Natural killer cell (primary cell): Measurements from ENCODE around the gene LRRC53. TPM values are rescaled to one million over a fixed set of nuclear protein-coding genes. Genes with fewer than 3 reads are reported as not detected.

Source experiments
- ATAC-seq, 3 donors: fragments of 150-1000 bp in 2 of 3; fragments of 200-7000 bp in 1 of 3; cut with Tn5 transposase; 1 replicate in 1 of 3; 2 replicates in 2 of 3; pipeline ENCODE4 v1.10.0; 2021; ENCODE audit warnings: mild to moderate bottlenecking in 2 of 3, moderate library complexity in 2 of 3
- DNase-seq, 2 donors: peaks; one replicate each; pipeline versions ENCODE4 v3.0.0 to v3.0.0-alpha.2; 2013 to 2021; ENCODE audit warnings: mixed read lengths in 1 of 2
- H3K27ac ChIP-seq: one replicate; pipeline ENCODE4 v1.5.1; 2013; ENCODE audit warnings: mild to moderate bottlenecking, low read length
- H3K27me3 ChIP-seq: one replicate; pipeline ENCODE4 v1.6.1; 2013; ENCODE audit warnings: low read length; ENCODE audit not compliant: control insufficient read depth, insufficient read depth
- H3K36me3 ChIP-seq: one replicate; pipeline ENCODE4 v1.6.1; 2013; ENCODE audit warnings: low read length; ENCODE audit not compliant: control insufficient read depth, insufficient read depth
- H3K4me1 ChIP-seq: one replicate; pipeline ENCODE4 v1.6.1; 2013; ENCODE audit warnings: low read length; ENCODE audit not compliant: control insufficient read depth, insufficient read depth
- H3K4me3 ChIP-seq: one replicate; pipeline ENCODE4 v1.5.1; 2013; ENCODE audit warnings: low read length
- H3K9me3 ChIP-seq: one replicate; pipeline ENCODE4 v1.6.1; 2013; ENCODE audit warnings: low read length; ENCODE audit not compliant: control insufficient read depth, insufficient read depth
- H3K27ac Mint-ChIP-seq, 2 donors: one replicate each; pipeline ENCODE4 v1.8.0; 2022; ENCODE audit warnings: mild to moderate bottlenecking in 2 of 2, mixed read lengths in 2 of 2, moderate library complexity in 1 of 2
- H3K27me3 Mint-ChIP-seq, 2 donors: one replicate each; pipeline ENCODE4 v1.8.0; 2022; ENCODE audit warnings: low read depth in 2 of 2, mixed read lengths in 2 of 2
- H3K36me3 Mint-ChIP-seq: one replicate; pipeline ENCODE4 v1.8.0; 2022; ENCODE audit warnings: mixed read lengths
- H3K4me1 Mint-ChIP-seq, 2 donors: one replicate each; pipeline ENCODE4 v1.8.0; 2022; ENCODE audit warnings: mixed read lengths in 2 of 2
- H3K4me3 Mint-ChIP-seq: one replicate; pipeline ENCODE4 v1.8.0; 2022; ENCODE audit warnings: mild to moderate bottlenecking, moderate library complexity, mixed read lengths
- H3K9me3 Mint-ChIP-seq, 2 donors: one replicate each; pipeline ENCODE4 v1.8.0; 2022; ENCODE audit warnings: mixed read lengths in 2 of 2
- WGBS: methylation state at CpG from one replicate; pipeline ENCODE4 v1.1.7; 2013; ENCODE audit warnings: missing lambda C conversion rate; ENCODE audit not compliant: insufficient coverage; 5-methylcytosine and 5-hydroxymethylcytosine counted together
- intact Hi-C: fragments of 100-400 bp; cut with micrococcal nuclease; formaldehyde crosslinking; loops from one replicate; pipeline ENCODE4 v1.14.2; 2022
- total RNA-seq, 4 donors: library from RNA; stranded (reverse); fragments of 120-200 nt in 1 of 4; gene quantifications; one replicate each; pipeline versions ENCODE4 v1.2.3 to v1.2.4, GENCODE V29; 2013 to 2022
- TF ChIP-seq, protein P1 (sequence below): fragments of 200-600 bp; IDR thresholded peaks from one replicate; pipeline ENCODE4 v1.8.0; 2022; ENCODE audit warnings: antibody characterized with exemption

Gene LRRC53
- total RNA-seq, 3 donors from 2014 or later (not counting 1 experiment from before 2014, with no cell fraction given): not detected

DNA sequence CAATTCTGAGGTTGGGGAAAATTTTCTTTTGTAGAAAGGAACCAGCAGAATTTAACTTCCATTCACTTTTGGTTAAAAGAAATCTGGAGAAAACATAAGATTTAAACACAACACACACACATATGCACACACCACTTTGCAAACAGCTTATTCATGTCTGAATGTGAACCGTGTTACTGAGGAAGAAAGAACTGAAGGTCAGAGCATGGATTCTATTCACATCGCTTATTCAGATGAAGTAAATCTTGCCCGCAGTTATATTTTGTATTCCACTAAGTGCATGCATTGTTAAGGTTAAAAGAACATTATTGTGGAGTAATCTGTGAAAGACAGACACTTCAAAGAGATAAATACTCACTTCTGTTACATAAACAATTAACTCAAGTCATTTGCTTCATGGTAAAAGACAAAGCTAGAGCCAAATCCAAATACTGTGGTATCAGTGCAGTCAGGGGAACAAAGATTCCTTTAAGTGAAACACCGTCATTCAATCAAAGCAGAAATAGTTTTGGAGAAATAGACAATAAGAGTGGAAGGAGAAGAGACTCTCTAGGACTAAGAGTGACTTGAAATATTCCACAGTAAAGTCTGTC, 82.0 kb downstream of the LRRC53 start:
- no peaks in the 10 kb centered on the region for H3K4me1 ChIP-seq
- H3K9me3 Mint-ChIP-seq: peaks cover 3 to 9% of the 10 kb centered on the region in 2 donors
- no peak overlapping the region for H3K27ac ChIP-seq
- DNase-seq (no peak), ATAC-seq (no peak)
- H3K27me3 ChIP-seq: no peaks in the 10 kb centered on the region
- no peaks in the 10 kb centered on the region for H3K36me3 Mint-ChIP-seq
- no peak overlapping the region for H3K4me3 Mint-ChIP-seq
- H3K9me3 ChIP-seq: no peaks in the 10 kb centered on the region
- H3K36me3 ChIP-seq: no peaks in the 10 kb centered on the region
- intact Hi-C loops: no loop called here
- H3K27me3 Mint-ChIP-seq: no peaks in the 10 kb centered on the region
- no peaks in the 10 kb centered on the region for H3K4me1 Mint-ChIP-seq
- no peak overlapping the region for H3K27ac Mint-ChIP-seq
- 84% methylated on average over 4 of the region's 4 CpGs for WGBS
- H3K4me3 ChIP-seq: no peak overlapping the region
- TF ChIP-seq, protein P1, sequence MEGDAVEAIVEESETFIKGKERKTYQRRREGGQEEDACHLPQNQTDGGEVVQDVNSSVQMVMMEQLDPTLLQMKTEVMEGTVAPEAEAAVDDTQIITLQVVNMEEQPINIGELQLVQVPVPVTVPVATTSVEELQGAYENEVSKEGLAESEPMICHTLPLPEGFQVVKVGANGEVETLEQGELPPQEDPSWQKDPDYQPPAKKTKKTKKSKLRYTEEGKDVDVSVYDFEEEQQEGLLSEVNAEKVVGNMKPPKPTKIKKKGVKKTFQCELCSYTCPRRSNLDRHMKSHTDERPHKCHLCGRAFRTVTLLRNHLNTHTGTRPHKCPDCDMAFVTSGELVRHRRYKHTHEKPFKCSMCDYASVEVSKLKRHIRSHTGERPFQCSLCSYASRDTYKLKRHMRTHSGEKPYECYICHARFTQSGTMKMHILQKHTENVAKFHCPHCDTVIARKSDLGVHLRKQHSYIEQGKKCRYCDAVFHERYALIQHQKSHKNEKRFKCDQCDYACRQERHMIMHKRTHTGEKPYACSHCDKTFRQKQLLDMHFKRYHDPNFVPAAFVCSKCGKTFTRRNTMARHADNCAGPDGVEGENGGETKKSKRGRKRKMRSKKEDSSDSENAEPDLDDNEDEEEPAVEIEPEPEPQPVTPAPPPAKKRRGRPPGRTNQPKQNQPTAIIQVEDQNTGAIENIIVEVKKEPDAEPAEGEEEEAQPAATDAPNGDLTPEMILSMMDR: no peak

- no peaks in the 10 kb centered on the region for H3K27me3 ChIP-seq
- Mint-ChIP-seq H3K4me1 (no peaks in the 10 kb centered on the region), H3K27me3 (no peaks in the 10 kb centered on the region), H3K27ac (no peak overlapping the region), H3K4me3 (no peak overlapping the region), H3K36me3 (no peaks in the 10 kb centered on the region), H3K9me3 (peaks cover 7 to 9% of the 10 kb centered on the region in 2 donors)
- H3K36me3 ChIP-seq: no peaks in the 10 kb centered on the region
- intact Hi-C loops: no loop called here
- H3K4me1 ChIP-seq: no peaks in the 10 kb centered on the region
- H3K4me3 ChIP-seq: no peak overlapping the region
- no peak overlapping the region for H3K27ac ChIP-seq
- H3K9me3 ChIP-seq: no peaks in the 10 kb centered on the region
- TF ChIP-seq, protein P1: no peak
- whole genome bisulfite sequencing: 83% methylated on average over 3 of the region's 3 CpGs
- DNase-seq (no peak), ATAC-seq (no peak)
Measured at GRCh38 chr1:74429580-74429979, 82.8 kb downstream of the LRRC53 start.

DNA sequence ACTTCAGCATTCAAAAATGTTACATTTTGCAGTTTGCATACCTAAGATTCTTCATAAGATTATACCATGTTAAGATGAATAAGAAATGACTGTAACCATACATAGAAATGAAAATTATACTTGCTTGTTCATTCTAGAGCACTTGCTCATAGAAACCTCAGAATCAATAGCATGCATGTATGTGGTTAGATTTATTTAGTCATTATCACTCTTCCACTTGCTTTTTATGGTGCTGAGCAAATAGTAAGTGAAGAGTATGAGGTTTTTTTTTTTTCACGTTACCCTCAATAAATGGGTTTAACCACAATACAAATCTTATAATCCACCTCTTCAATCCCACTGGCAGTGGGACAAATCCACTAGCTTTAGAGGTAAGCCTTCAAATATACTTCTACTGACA, 84.7 kb downstream of the LRRC53 start:
- H3K36me3 Mint-ChIP-seq: no peaks in the 10 kb centered on the region
- H3K4me1 ChIP-seq: no peaks in the 10 kb centered on the region

More for the DNA sequence above, 84.7 kb downstream of the LRRC53 start:
- H3K9me3 Mint-ChIP-seq: peaks cover 7% of the 10 kb centered on the region in 2 donors
- no peak overlapping the region for H3K4me3 Mint-ChIP-seq
- Histone ChIP-seq H3K4me3 (no peak overlapping the region), H3K27me3 (no peaks in the 10 kb centered on the region), H3K27ac (no peak overlapping the region), H3K36me3 (no peaks in the 10 kb centered on the region), H3K9me3 (no peaks in the 10 kb centered on the region)
- intact Hi-C loops: no loop called here
- H3K4me1 Mint-ChIP-seq: no peaks in the 10 kb centered on the region
- no peak for ATAC-seq
- no CpG with 5 or more reads among the region's 1 CpG for WGBS
- no peak for DNase-seq
- no peaks in the 10 kb centered on the region for H3K27me3 Mint-ChIP-seq
- no peak overlapping the region for H3K27ac Mint-ChIP-seq
- TF ChIP-seq, protein P1: no peak
